SK-N-SH treated with all-trans-retinoic acid at 6 μM for 48 hours (cell line): ENCODE data around the gene KIF2C.
A peak's percentile ranks its signal among the peaks of the same experiment; 100 is the strongest.

Source experiments
- ATAC-seq: fragments of 200-7000 bp; cut with Tn5 transposase; 3 replicates; pipeline ENCODE4 v1.9.1; 2020; ENCODE audit warnings: mild to moderate bottlenecking, moderate library complexity
- ARNTL ChIP-seq: fragments of 450-650 bp; formaldehyde crosslinking; IDR thresholded peaks from 2 replicates; pipeline ENCODE4 v1.5.0; 2020; ENCODE audit warnings: low read depth, mild to moderate bottlenecking, moderate library complexity, borderline replicate concordance
- CREB5 ChIP-seq: fragments of 250-450 bp; sonication (Bioruptor Pico); IDR thresholded peaks from 2 replicates; pipeline ENCODE4 v1.5.1; 2020; ENCODE audit warnings: low read depth, mild to moderate bottlenecking, moderate library complexity
- CSDC2 ChIP-seq: fragments of 250-450 bp; sonication (Bioruptor Pico); IDR thresholded peaks from 2 replicates; pipeline ENCODE4 v1.5.0; 2020; ENCODE audit warnings: mild to moderate bottlenecking, moderate library complexity
- CSRNP3 ChIP-seq: fragments of 250-450 bp; sonication (Bioruptor Pico); IDR thresholded peaks from 2 replicates; pipeline ENCODE4 v1.5.1; 2021; ENCODE audit warnings: mild to moderate bottlenecking, moderate library complexity
- ESRRG ChIP-seq: fragments of 250-450 bp; sonication (Bioruptor Pico); IDR thresholded peaks from 2 replicates; pipeline ENCODE4 v1.6.1; 2021; ENCODE audit warnings: mild to moderate bottlenecking
- GLIS3 ChIP-seq: fragments of 250-450 bp; sonication (Bioruptor Pico); IDR thresholded peaks from 2 replicates; pipeline ENCODE4 v1.5.0; 2020; ENCODE audit warnings: mild to moderate bottlenecking, moderate library complexity
- ISL1 ChIP-seq: fragments of 250-450 bp; sonication (Bioruptor Pico); IDR thresholded peaks from 2 replicates; pipeline ENCODE4 v2.1.2; 2022; ENCODE audit warnings: mild to moderate bottlenecking, moderate library complexity
- OSR1 ChIP-seq: fragments of 250-450 bp; sonication (Bioruptor Pico); IDR thresholded peaks from 2 replicates; pipeline ENCODE4 v1.8.0; 2022; ENCODE audit warnings: moderate library complexity, mild to moderate bottlenecking, inconsistent platforms
- PATZ1 ChIP-seq: fragments of 250-450 bp; sonication (Bioruptor Pico); IDR thresholded peaks from 2 replicates; pipeline ENCODE4 v1.8.0; 2020; ENCODE audit warnings: mild to moderate bottlenecking, moderate library complexity, borderline replicate concordance
- POU6F1 ChIP-seq: fragments of 250-450 bp; sonication (Bioruptor Pico); IDR thresholded peaks from 2 replicates; pipeline ENCODE4 v1.8.0; 2021; ENCODE audit warnings: low read depth, mild to moderate bottlenecking, moderate library complexity, borderline replicate concordance
- PPARA ChIP-seq: fragments of 250-450 bp; sonication (Bioruptor Pico); IDR thresholded peaks from 2 replicates; pipeline ENCODE4 v1.5.0; 2020; ENCODE audit warnings: mild to moderate bottlenecking, borderline replicate concordance
- RARB ChIP-seq: fragments of 250-450 bp; sonication (Bioruptor Pico); IDR thresholded peaks from 2 replicates; pipeline ENCODE4 v1.8.0; 2021; ENCODE audit warnings: mild to moderate bottlenecking, moderate library complexity
- SNAI2 ChIP-seq: fragments of 250-450 bp; sonication (Bioruptor Pico); IDR thresholded peaks from 2 replicates; pipeline ENCODE4 v1.5.0; 2020; ENCODE audit warnings: mild to moderate bottlenecking, moderate library complexity
- TCF4 ChIP-seq: fragments of 250-450 bp; sonication (Bioruptor Pico); IDR thresholded peaks from 2 replicates; pipeline ENCODE4 v1.8.0; 2021; ENCODE audit warnings: mild to moderate bottlenecking, moderate library complexity, borderline replicate concordance
- TOX ChIP-seq: fragments of 250-450 bp; sonication (Bioruptor Pico); IDR thresholded peaks from 2 replicates; pipeline ENCODE4 v1.8.0; 2021; ENCODE audit warnings: mild to moderate bottlenecking, moderate library complexity, borderline replicate concordance
- TSHZ2 ChIP-seq: fragments of 250-450 bp; sonication (Bioruptor Pico); IDR thresholded peaks from 2 replicates; pipeline ENCODE4 v1.5.0; 2020; ENCODE audit warnings: mild to moderate bottlenecking, moderate library complexity
- ZFP3 ChIP-seq: fragments of 250-450 bp; sonication (Bioruptor Pico); IDR thresholded peaks from 2 replicates; pipeline ENCODE4 v1.5.0; 2020; ENCODE audit warnings: mild to moderate bottlenecking, moderate library complexity
- ZFP30 ChIP-seq: fragments of 450-650 bp; formaldehyde crosslinking; IDR thresholded peaks from 2 replicates; pipeline ENCODE4 v1.5.0; 2022; ENCODE audit warnings: mild to moderate bottlenecking, moderate library complexity
- ZNF70 ChIP-seq: fragments of 450-650 bp; formaldehyde crosslinking; IDR thresholded peaks from 2 replicates; pipeline ENCODE4 v1.5.0; 2020; ENCODE audit warnings: mild to moderate bottlenecking, moderate library complexity
- ZNF8 ChIP-seq: fragments of 450-650 bp; formaldehyde crosslinking; IDR thresholded peaks from 2 replicates; pipeline ENCODE4 v1.5.0; 2020; ENCODE audit warnings: mild to moderate bottlenecking, moderate library complexity

Gene KIF2C

GRCh38 chr1:44730741-44731512 lies 8.7 kb upstream of the KIF2C start, which contains the start of gene RNU5D-1 (continued):
- peak; percentile 100 for TF ChIP-seq TOX
- peak; percentile 99 for TF ChIP-seq ESRRG (CRISPR knock-in tag)
- peak; percentile 100 for TF ChIP-seq GLIS3 (CRISPR knock-in tag)
- peak; percentile 100 for TF ChIP-seq CREB5 (CRISPR knock-in tag)
- TF ChIP-seq SNAI2 (CRISPR knock-in tag), result peak; percentile 86; the same call in 1 of the 2 replicates
- TF ChIP-seq OSR1 (CRISPR knock-in tag), result no peak
- TF ChIP-seq TCF4, result peak; percentile 87
- TF ChIP-seq RARB, result peak; percentile 98
- peak; percentile 88; the same call in 1 of the 2 replicates for TF ChIP-seq ARNTL (CRISPR knock-in tag)
- 0 out of 2 replicates have a peak, but pooled peaks have one; percentile 10 for TF ChIP-seq ISL1 (CRISPR knock-in tag)
- TF ChIP-seq ZNF8 (CRISPR knock-in tag), result peak; percentile 80
- TF ChIP-seq ZNF70 (CRISPR knock-in tag), result peak; percentile 74
- TF ChIP-seq PPARA (CRISPR knock-in tag), result peak; percentile 81; the same call in 1 of the 2 replicates
- peak; percentile 100 for TF ChIP-seq PATZ1 (CRISPR knock-in tag)
- peak; percentile 80 for TF ChIP-seq ZFP30
- peak; percentile 87 for TF ChIP-seq POU6F1 (CRISPR knock-in tag)

- no peak for ATAC-seq
- TF ChIP-seq CSRNP3, result no peak
- TF ChIP-seq CREB5 (CRISPR knock-in tag), result no peak
- TF ChIP-seq ESRRG (CRISPR knock-in tag), result no peak
- no peak for TF ChIP-seq PATZ1 (CRISPR knock-in tag)
- TF ChIP-seq ARNTL (CRISPR knock-in tag), result no peak
- TF ChIP-seq ZFP3 (CRISPR knock-in tag), result no peak
- no peak for TF ChIP-seq TOX
- no peak for TF ChIP-seq ZNF8 (CRISPR knock-in tag)
Measured at GRCh38 chr1:44733365-44733764, 6.3 kb upstream of the KIF2C start.

- no peak for ATAC-seq
- TF ChIP-seq OSR1 (CRISPR knock-in tag) (no peak), CREB5 (CRISPR knock-in tag) (no peak), PPARA (CRISPR knock-in tag) (no peak), PATZ1 (CRISPR knock-in tag) (no peak), ZNF8 (CRISPR knock-in tag) (no peak), TCF4 (no peak), CSDC2 (no peak), TSHZ2 (CRISPR knock-in tag) (no peak)
Measured at GRCh38 chr1:44733784-44734183, 5.9 kb upstream of the KIF2C start.
